ENCODE results near the gene MPPED1.

MPPED1 gene

DNA sequence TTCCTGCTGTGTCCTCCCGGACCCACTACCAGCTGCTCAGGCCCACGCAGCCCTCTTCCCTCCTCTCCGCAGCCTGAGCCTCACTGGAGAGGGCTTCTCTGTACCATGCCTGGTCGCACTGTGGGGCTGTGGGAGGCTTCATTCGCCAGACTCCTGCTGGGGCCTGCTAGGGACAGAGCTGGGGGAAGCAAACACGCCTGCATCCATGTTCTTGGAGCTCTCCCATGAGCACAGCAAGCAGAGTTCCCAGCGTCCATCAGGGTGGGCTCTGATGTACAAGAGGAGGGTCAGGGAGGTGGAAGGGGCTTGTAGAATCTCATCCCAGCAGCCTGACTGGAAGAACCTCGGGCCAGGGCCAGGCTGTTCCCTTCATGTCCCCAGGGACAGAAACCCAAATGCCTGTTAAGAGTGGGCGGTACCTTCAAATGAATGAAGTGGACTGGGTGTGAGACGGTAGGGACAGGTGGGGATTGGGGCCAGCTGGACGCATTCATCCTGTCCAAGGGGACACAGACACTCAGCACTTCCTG, 59.9 kb downstream of the MPPED1 start:
- H3K27ac ChIP-seq = no peak overlapping the region
- no peak for DNase-seq (ENCODE audit: low read depth, low spot score)

DNA sequence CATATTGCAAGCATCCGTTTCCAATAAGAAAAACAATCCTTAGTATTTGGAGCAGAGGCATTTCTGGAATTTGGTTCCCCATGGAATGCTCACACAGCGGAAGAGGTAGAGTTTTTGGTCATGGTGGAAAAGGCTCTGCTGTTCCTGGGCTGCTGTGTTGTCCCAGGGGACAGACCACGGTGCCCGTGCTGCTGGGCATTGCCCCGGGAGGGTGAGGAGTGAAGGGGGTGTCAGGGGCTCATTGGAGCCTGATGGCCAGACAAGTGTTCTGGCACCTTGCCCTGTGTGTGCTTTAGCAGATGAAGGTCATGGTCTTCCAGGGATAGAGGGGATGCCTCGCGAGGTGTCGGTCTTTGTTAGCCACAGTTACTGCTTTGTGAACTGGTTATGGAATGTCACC, 61.2 kb downstream of the MPPED1 start:
- no peak for DNase-seq (ENCODE audit: low read depth, low spot score)
- no peak overlapping the region for H3K27ac ChIP-seq

DNA sequence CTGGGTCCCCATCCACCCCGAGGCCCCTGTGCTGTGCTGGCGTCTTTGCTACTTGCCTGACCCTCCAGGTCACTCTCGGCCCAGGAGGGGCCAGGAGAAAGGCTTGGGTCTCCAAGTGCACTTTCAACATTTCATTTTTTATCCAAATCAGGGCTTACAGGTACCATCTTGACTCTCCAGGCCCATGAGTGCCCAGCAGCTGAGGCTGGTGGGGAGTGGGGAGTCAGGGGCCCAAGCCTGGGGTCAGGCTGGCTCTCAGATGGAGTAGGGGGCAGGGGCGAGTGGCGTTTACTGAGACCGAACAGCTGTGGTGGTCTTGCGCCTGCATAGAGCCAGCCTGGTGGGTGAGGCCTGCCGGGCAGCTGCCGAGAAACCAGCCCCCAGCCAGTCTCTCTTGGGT, 61.6 kb downstream of the MPPED1 start:
- DNase-seq (ENCODE audit: low read depth, low spot score) = no peak
- no peak overlapping the region for H3K27ac ChIP-seq

DNA sequence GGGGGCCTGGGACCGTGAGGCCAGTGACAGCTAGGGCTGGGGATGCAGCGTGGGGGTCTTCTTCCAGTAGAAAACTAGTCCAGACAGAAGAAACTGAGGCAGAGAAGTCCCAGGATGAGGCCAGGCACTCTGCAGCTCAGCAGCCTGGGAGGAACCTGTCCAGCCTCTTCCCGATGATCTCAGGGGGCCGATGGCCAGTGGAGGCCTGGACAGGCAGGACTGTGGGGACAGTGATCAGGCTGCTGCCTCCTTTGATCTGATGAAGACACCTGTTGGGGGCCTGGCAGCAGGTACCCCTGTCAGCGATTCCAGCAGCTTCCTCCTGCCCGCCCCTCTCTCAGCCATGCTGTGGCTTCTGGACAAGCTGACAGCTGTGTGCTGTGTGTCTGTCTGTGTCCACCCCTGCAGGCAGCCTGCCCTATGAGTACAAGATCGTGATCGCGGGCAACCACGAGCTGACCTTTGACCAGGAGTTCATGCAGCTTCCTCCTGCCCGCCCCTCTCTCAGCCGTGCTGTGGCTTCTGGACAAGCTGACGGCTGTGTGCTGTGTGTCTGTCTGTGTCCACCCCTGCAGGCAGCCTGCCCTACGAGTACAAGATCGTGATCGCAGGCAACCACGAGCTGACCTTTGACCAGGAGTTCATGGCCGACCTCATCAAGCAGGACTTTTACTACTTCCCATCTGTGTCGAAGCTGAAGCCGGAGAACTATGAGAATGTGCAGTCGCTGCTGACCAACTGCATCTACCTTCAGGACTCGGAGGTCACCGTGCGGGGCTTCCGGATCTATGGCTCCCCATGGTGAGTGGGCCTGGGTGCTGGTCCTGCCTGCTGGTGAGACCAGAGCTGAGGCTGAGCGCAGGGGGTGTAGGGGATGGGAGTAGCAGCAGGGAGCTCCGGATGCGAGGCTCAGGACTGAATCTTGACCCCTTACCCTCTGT, 62.6 kb downstream of the MPPED1 start:
- H3K27ac ChIP-seq = no peak overlapping the region
- no peak for DNase-seq (ENCODE audit: low read depth, low spot score)

DNA sequence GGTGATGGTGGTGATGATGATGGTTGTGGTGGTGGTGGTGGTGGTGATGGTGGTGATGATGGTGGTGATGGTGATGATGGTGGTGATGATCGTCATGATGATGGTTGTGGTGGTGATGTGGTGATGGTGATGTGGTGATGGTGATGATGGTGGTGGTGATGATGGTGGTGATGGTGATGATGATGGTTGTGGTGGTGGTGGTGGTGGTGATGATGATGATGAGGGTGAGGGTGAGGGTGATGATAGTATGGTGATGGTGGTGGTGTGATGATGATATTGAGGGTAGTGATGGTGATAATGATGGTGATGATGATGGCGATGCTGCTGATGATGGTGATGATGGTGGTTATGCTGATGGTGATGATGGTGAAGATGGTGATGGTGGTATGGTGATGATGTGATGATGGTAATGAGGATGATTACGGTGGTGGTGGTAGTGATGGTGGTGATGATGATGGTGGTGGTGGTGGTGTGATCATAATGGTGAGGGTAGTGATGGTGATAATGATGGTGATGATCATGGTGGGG, 63.8 kb downstream of the MPPED1 start:
- H3K27ac ChIP-seq = no peak overlapping the region

DNA sequence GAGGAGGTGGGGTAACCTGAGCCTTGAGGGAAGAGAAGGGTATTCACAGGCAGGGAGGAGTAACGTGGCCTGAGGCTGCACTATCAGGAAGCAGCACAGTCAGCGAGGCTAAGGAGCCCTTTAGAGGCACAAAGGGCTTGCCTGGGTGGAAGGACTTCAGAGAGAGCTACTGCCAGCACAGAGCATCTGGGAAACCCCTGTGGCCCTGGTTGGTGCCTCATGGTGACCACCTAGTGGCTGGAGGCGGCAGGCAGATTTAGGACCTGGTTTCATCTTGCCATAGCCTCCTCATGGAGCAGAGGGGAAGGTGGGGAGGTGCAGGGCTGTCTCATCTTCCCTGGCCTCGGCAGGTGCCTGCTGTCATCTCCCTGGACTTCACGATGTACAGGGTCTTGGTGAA, 64.5 kb downstream of the MPPED1 start:
- no peak for DNase-seq (ENCODE audit: low read depth, low spot score)
- H3K27ac ChIP-seq = no peak overlapping the region

More for the DNA sequence above, 63.8 kb downstream of the MPPED1 start:
- no peak for DNase-seq (ENCODE audit: low read depth, low spot score)

DNA sequence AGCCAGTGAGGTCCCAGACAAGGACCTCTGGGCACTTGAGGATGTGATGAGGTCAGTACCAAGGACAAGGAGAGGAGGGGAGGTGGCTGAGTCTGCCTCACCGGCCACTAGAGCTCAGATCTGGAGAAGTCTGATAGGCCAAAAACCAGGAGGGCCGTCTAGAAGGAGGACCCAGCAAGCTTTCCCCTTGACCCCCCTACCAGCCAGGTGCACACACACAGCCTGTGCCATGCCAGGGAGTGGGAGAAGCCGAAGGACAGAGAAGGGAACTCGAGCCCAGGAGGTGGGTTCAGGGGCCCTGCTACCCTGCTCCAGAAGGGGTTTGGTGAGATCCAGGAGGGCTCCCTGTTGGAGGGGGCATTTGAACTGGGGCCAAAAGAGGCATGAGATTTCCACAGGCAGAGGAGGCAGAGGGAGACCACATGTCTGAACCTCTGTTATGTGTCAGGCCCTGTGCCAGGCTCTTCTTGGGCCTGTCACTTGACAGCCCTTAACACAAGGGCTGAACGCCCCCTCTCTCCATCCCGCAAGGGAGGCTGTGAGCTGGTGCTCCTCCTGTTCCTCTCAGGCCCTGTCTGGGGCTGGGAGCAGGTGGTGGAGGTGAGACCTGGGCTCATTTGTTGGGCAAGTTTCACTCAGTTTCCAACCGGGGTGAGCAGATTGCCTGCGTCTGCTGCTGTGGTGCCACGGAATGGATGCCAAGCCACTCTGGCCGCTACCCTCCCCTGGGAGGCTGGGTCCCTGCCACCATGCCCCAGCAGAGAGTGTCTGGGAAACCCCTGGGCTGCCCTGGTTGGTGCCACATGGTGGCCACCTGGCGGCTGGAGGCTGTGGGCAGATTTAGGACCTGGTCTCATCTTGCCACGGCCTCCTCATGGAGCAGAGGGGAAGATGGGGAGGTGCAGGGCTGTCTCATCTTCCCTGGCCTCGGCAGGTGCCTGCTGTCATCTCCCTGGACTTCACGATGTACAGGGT, 65.2 kb downstream of the MPPED1 start:
- DNase-seq (ENCODE audit: low read depth, low spot score) = no peak

DNA sequence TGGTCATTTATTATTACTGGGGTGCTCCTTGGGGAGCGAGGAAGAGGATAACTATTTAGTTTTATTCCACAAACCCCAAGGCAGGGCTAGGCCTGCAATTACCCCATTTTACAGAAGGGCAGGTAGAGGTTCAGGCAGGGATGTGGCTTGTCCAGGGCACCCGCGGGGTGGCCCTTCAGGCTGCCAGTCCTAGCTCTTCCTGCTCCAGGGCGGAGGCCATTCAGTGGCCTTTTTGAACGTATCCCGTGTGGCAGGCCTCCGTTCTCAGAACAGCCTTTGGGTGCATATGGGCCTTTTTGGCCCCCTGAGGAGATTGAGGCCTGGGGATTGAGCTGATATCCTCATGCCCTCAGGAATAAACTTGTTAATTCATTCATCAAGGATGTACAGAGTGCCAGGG, 66.2 kb downstream of the MPPED1 start:
- no peak overlapping the region for H3K27ac ChIP-seq
- DNase-seq (ENCODE audit: low read depth, low spot score) = no peak

More for the DNA sequence above, 65.2 kb downstream of the MPPED1 start:
- no peak overlapping the region for H3K27ac ChIP-seq

DNA sequence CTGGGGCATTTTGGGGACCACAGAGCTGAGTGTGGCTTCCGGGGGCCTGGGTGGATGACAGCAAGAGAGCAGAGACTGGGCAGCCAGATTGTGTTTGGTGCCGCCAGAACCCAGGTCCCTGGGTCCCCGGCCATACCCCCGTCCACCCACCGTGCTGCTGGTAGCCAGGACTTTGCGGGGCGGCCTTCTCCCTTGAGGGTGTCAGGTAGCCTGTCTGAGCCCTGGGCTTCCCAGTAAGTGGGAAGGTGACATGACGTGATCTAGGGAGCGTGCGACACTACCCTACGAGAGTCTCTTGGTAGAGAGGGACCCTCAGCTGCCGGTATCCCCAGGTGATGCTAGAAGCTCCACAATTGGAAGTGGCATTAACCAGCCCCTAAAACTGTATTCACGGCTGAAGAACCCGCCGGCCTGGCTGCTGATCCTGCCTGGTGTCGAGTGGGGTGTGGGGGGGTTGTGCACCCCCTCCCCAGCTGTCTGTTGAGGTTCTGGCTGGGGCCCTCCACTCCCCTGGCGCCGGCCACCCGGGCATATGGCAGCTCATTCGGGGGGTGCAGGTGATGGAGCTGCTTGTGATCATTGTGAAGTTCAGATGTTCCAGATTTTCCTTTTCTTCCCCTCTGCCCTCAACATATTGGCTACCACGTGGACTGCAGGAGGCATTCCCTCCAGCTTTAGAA, 66.9 kb downstream of the MPPED1 start:
- no peak for DNase-seq (ENCODE audit: low read depth, low spot score)
- no peak overlapping the region for H3K27ac ChIP-seq

DNA sequence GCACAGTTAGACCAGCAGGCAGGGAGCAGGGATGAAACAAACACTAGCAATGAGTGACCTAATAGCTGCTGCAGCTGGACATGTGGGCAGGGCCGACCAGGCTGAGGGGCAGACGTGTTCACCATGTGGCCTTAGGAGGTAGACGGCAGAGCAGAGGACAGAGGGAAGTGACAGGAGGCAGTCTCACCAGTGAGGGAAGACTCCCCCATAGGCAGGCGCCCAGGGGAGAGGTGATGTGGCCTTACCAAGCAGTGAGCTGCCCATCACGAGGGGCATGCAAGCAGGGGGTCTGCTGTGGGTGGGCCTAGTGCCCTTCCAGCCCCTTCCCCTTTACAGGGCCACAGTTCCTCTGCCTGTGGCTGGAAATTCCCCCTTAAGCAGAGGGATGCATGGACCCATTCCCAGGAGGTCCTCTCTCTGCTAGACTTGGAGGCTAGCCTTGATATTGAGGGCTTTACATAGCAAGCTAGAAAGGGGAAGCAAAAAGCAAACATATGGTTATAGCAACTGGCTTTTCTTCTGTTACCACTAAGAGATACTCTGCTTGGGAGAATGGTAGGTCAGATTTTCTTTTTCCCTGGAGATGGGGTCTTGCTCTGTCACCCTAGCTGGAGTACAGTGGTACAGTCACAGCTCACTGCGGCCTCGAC, 67.6 kb downstream of the MPPED1 start:
- H3K27ac ChIP-seq = no peak overlapping the region
- no peak for DNase-seq (ENCODE audit: low read depth, low spot score)

DNA sequence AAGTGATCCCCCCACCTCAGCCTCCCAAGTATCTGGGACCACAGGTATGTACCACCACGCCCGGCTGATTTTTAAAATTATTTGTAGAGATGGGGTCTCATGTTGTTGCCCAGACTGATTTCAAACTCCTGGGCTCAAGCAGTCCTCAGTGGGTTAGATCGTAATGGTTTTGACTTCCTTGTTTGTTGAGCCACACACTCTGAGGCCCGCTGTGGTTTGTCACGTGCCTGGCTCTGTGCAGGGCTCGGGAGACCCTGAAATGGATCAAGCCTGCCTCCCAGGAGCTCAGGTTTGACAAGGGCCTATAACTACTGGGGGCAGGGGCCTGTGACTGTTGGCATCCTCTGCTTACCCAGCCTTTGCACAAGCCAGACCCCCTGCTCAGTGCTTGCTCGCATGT, 68.1 kb downstream of the MPPED1 start:
- H3K27ac ChIP-seq = no peak overlapping the region

DNA sequence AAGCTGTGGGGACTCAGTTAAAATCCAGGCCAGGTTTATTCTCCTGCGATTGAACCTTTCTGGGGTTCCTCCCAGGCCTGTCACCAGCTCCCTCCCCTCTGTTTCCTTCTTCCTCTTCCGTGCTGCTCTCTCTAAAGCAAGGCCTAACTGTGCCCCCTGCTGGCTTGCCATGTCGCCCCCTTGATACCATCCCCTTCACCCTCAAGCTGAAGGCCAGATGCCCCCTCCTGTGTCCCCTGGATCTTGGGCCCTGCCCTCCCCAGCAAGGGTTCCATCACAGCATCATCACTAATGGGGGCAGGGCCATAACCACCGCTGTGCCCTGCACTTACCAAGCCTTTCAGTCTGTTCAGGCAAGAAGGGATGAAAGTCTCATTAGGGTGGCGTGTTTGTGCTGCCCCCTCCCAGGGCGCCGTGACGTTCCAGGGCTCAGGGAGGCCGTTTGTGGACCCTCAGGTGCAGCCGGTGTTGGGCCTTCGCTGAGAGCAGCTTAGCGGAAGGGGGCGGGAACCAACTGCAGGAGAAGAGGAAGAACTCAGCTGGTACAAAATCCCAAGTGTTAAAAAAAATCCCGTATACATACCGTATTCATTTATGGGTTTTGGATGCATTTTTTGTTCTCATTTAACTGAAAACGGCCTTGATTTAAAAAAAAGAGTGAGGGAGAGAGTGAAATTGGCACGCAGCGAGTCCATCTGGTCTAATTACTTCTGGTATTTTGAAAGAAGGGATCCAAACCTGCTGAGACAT, 69.9 kb downstream of the MPPED1 start:
- no peak for DNase-seq (ENCODE audit: low read depth, low spot score)
- no peak overlapping the region for H3K27ac ChIP-seq

More for the DNA sequence above, 68.1 kb downstream of the MPPED1 start:
- DNase-seq (ENCODE audit: low read depth, low spot score) = no peak

DNA sequence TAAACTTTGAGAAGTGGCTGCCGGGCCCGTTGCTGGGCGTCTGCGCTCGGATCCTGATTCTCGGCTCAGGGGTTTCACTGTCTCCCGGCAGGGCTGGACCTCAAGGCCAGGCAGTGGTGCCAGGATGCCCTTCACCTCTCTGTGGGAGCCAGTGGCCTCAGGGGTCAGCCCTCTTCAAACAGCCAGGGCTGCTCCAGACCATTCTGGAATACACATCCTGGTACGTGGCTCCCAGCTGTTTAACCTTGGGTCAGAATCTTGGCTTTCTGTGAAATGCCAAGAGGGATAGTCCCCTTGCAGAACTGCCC, 70.5 kb downstream of the MPPED1 start:
- no peak for DNase-seq (ENCODE audit: low read depth, low spot score)
- no peak overlapping the region for H3K27ac ChIP-seq

DNA sequence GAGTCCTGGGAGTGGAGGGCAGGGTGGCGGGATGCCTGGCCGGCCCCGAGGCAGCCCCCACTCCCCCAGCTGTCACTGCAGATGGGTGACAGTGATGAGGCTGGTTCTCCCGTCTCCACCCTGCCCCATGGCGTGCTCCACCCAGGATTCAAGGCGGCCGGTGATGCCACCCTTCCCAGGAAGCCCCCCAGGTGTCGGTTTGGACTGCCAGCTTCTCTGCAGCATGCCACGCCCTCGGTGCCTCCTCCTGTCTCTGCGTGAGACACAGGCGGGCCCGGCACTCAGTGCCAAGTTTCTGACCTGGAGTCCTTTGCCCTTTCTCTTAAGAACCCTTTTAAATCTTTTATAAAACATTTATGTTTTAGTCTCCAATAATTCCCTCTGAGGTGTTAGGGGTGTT, 71.5 kb downstream of the MPPED1 start:
- DNase-seq (ENCODE audit: low read depth, low spot score) = no peak
- H3K27ac ChIP-seq = no peak overlapping the region

DNA sequence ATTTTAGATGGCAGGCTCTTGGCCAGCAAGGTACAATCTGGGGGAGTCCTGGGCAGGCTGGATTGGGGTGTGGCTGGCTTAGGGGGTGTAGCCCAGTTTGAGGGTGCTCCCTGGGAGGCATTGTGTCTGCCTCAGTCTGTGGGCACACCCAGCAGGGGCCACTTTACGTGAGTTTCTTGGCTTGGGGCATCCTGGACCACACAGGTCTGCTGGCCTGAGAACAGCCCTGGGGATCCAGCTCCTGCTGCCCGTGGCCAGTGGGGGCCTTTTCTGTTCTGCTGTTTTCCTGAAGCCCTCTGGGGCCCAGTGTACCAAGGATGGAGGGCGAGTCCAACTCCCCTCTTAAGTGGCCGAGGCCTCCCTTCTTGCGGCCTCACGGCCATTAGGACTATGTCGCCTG, 71.9 kb downstream of the MPPED1 start:
- DNase-seq (ENCODE audit: low read depth, low spot score) = no peak
- no peak overlapping the region for H3K27ac ChIP-seq

DNA sequence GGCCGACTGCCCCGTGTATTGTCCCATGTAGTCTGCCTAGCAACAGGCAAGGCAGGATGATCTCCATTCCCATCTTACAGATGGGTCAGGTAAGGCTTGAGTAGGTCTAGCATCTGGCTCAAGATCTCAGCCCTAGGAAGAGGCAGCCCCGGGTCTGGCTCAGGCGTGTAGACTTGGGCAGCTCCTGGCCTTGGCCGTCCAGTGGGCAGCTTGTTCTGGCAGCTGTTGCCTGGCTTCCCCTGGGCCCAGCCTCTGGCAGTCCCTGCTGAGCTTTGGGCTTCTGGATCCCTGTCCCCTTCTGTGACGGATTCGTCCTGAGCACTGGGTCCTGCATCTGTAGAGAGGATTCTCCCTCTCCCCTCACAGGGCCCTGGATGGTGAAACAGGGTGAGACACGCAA, 72.4 kb downstream of the MPPED1 start:
- no peak overlapping the region for H3K27ac ChIP-seq
- DNase-seq (ENCODE audit: low read depth, low spot score) = no peak

DNA sequence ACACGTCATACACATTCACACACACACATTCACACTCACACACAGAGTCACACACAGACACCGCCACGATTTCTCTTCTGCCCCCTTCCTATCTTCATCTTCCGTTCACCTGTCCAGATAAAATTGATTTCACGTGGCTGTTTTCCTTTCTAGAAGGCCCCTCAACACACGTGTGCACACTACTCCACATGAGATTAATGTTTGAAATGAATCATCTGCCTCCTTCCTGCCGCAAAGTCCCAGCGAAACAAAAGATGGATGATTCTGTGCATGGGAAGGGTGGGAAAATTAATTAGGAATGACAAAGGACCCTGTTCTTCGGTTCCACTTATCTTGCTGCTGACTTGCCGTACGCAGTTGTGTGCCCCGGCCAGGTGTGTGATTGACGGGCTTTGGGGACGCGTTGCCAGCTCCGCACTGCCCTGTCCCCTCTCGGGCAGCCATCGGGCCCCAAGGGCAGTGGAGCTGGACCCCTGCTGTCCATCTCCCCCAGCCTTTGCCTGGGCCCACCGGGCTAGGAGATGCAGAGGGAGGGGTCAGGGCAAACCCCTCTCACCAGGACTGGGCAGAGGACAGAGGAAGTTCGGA, 73.8 kb downstream of the MPPED1 start:
- DNase-seq (ENCODE audit: low read depth, low spot score) = no peak
- no peak overlapping the region for H3K27ac ChIP-seq

DNA sequence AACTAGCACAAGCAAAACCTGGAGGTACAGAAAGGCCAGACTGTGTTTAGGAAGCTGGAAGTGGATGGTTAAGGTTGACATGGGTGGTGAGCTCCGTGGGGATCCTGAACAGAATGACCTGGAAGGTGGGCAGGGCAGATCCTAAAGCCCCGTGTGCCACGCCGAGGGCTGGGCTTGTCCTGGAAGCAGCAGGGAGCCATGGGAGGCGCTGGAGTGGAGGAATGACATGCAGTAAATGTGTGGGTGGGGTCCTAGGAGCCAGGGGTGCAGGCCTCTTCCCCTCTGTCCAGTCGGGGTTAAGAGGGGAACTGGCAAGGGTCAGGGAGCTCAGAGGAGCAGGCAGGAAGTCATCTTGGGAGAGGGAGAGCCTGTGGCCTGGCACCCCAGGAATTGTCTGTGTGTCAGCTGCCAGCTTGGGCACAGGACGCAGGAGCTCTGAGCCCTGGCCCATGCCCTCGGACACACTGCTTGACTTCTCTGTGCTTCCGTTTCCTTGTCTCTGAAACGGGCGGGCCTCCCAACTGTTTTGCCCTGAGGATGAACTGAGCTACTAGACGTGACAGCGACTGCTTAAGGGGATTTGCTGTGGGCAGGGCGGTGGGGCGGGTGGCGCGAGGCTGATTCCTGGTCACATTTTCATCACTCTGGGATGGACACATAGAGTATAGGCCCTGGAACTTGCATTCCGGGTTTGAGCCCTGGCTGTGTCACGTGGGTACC, 75.7 kb downstream of the MPPED1 start:
- no peak overlapping the region for H3K27ac ChIP-seq
- no peak for DNase-seq (ENCODE audit: low read depth, low spot score)
